ENCODE data around the gene PITPNB.

Gene PITPNB

DNA sequence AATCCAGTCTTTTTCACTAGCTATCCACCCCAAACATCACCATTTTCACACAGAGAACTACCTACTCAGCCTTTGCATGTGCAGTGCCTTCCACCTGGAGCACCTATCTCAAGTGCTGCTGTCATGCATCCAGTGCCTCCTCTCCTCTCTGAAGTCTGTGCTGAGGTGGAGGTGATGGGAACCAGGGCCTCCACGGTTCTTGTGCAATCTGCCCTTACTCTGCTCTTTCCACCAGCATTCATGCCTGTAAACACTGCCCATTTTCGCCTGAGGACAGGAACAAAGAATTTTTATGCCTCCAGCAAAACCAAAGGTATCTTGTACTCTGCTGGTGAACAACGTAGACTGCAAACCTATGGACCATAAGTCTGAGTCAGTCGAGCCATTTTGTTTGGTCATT lies 27.0 kb downstream of the PITPNB start:
- no peak for TF ChIP-seq POLR2AphosphoS5 (IDR thresholded peaks at IDR 0.05; ENCODE audit: borderline replicate concordance, low read depth, low read length)
- Histone ChIP-seq H3K9me3 (ENCODE audit: low read depth, low read length) (no peaks in the 10 kb centered on the region), H3K4me3 (no peak overlapping the region), H3K27ac (no peak overlapping the region), H3K9ac (ENCODE audit: insufficient read length) (no peak overlapping the region), H3K36me3 (ENCODE audit: insufficient read depth, low read length) (peaks cover 91% of the 10 kb centered on the region)
- no peak for DNase-seq (ENCODE audit: low read depth, low spot score)

- no peak overlapping the region for H3K9ac ChIP-seq (ENCODE audit: insufficient read length)
- no peak overlapping the region for H3K27ac ChIP-seq
- no peak for DNase-seq (ENCODE audit: low read depth, low spot score)
- TF ChIP-seq FOXP2 (optimal IDR thresholded peaks at IDR 0.05; ENCODE audit: control extremely low read depth, extremely low read length, insufficient read depth) (no peak), EZH2 (IDR thresholded peaks at IDR 0.05) (no peak), POLR2AphosphoS5 (IDR thresholded peaks at IDR 0.05; ENCODE audit: borderline replicate concordance, low read depth, low read length) (no peak)
- no peaks in the 10 kb centered on the region for H3K9me3 ChIP-seq (ENCODE audit: low read depth, low read length)
- H3K4me3 ChIP-seq, result no peak overlapping the region
- peaks cover 92% of the 10 kb centered on the region for H3K36me3 ChIP-seq (ENCODE audit: insufficient read depth, low read length)
These were observed 30.7 kb downstream of the PITPNB start for GRCh38 chr22:27888310-27888709.

- H3K4me3 ChIP-seq, result no peak overlapping the region
- H3K9ac ChIP-seq (ENCODE audit: insufficient read length), result no peak overlapping the region
- H3K9me3 ChIP-seq (ENCODE audit: low read depth, low read length), result no peaks in the 10 kb centered on the region
- peaks cover 78% of the 10 kb centered on the region for H3K36me3 ChIP-seq (ENCODE audit: insufficient read depth, low read length)
- 0 out of 2 replicates have a peak overlapping the region, but pooled peaks have one; percentile 22 for H3K27ac ChIP-seq
- no peak for DNase-seq (ENCODE audit: low read depth, low spot score)
- TF ChIP-seq POLR2AphosphoS5 (IDR thresholded peaks at IDR 0.05; ENCODE audit: borderline replicate concordance, low read depth, low read length) (no peak), EZH2 (IDR thresholded peaks at IDR 0.05) (no peak), FOXP2 (optimal IDR thresholded peaks at IDR 0.05; ENCODE audit: control extremely low read depth, extremely low read length, insufficient read depth) (no peak)
These were observed 32.3 kb downstream of the PITPNB start for GRCh38 chr22:27886843-27887151.

DNA sequence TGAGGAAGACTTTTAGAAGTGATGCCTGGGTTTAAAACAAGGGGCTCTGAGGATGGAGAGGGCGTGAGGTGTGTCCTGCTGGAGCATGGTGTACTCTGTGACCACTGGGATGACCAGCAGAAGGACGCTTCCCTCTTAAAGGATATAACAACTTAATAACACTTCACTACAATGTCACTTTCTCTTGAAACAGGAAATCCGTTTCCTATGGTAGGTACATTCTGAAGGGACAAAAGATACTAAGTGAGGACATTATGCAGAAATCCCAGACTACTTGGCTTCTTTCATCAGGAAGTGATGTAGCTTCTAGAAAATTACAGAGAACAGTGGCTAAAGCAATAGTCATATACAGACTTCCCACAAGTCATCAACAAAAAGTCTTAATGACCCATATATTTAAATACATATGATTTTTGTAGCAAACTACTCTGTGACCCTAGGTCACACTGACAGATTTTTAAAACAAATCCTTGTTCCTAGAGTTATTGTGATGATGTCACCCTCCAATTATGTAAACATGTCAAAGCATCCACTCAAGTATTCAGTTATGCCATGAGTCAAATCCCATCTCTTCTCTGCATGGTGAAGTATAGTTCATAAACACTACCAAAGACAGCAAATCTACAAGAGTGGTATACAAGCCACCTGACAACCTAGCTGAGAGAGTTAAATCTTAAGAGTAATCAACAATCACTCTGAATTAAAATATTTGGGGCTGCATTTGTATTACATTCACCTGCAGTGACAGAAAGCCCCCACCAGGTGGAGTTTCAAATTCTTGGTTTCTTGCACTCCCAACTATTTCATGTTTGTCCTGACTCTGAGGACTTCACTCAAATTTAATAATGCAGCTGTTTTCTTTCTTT lies 32.8 kb downstream of the PITPNB start:
- TF ChIP-seq FOXP2 (optimal IDR thresholded peaks at IDR 0.05; ENCODE audit: control extremely low read depth, extremely low read length, insufficient read depth) (no peak), EZH2 (IDR thresholded peaks at IDR 0.05) (no peak), POLR2AphosphoS5 (IDR thresholded peaks at IDR 0.05; ENCODE audit: borderline replicate concordance, low read depth, low read length) (no peak)
- no peak overlapping the region for H3K27ac ChIP-seq
- H3K9ac ChIP-seq (ENCODE audit: insufficient read length), result no peak overlapping the region
- H3K36me3 ChIP-seq (ENCODE audit: insufficient read depth, low read length), result peaks cover 74% of the 10 kb centered on the region
- DNase-seq (ENCODE audit: low read depth, low spot score), result no peak
- no peaks in the 10 kb centered on the region for H3K9me3 ChIP-seq (ENCODE audit: low read depth, low read length)
- no peak overlapping the region for H3K4me3 ChIP-seq

- no peak for TF ChIP-seq FOXP2 (optimal IDR thresholded peaks at IDR 0.05; ENCODE audit: control extremely low read depth, extremely low read length, insufficient read depth)
- no peak for TF ChIP-seq EZH2 (IDR thresholded peaks at IDR 0.05)
- TF ChIP-seq POLR2AphosphoS5 (IDR thresholded peaks at IDR 0.05; ENCODE audit: borderline replicate concordance, low read depth, low read length), result no peak
- H3K36me3 ChIP-seq (ENCODE audit: insufficient read depth, low read length), result peaks cover 56% of the 10 kb centered on the region
These were observed 35.3 kb downstream of the PITPNB start for GRCh38 chr22:27883656-27884350.

DNA sequence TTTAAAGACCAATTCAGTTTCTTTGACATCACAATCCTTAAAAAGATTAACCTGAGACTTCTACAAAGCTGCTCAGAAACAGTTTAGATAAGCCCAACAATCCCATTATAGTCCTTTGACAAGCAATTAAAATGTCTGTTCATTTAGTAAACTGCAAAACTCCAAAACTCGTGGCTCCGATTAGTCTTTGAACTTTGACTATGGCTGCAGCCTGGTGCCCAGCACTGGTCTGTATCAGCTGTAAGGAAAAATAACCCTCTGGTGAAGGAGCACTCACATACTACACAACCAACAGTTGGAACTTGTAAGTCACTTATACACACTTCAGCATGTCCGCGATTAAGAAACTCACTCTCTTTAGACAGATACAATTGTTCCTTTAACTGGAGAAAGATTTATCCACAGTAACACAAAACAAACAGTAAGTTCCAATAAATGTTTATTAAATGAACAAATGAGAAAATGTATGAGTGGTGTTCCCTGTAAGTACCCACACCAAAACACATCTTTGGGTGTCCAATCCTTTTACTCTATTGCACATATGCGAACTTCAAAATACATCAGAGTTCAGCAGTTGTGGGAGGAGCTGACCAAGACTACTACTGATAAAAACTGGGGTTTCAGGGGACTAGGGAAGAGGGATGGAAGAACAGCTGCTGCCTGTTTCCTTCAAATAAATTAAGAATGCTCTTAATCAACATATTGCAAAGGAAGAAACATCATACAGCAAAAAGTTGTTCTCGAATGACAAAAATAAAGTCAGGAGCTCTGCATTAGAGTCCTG lies 36.4 kb downstream of the PITPNB start:
- no peak overlapping the region for H3K9ac ChIP-seq (ENCODE audit: insufficient read length)
- TF ChIP-seq FOXP2 (optimal IDR thresholded peaks at IDR 0.05; ENCODE audit: control extremely low read depth, extremely low read length, insufficient read depth), result no peak
- TF ChIP-seq EZH2 (IDR thresholded peaks at IDR 0.05), result no peak
- no peak for TF ChIP-seq POLR2AphosphoS5 (IDR thresholded peaks at IDR 0.05; ENCODE audit: borderline replicate concordance, low read depth, low read length)
- H3K9me3 ChIP-seq (ENCODE audit: low read depth, low read length), result no peaks in the 10 kb centered on the region
- H3K27ac ChIP-seq, result peak overlapping the region; percentile 15
- no peak for DNase-seq (ENCODE audit: low read depth, low spot score)
- H3K36me3 ChIP-seq (ENCODE audit: insufficient read depth, low read length), result peaks cover 45% of the 10 kb centered on the region
- H3K4me3 ChIP-seq, result no peak overlapping the region

More at GRCh38 chr22:27883656-27884350, 35.3 kb downstream of the PITPNB start:
- no peak overlapping the region for H3K4me3 ChIP-seq
- H3K9ac ChIP-seq (ENCODE audit: insufficient read length), result no peak overlapping the region
- H3K27ac ChIP-seq, result 0 out of 2 replicates have a peak overlapping the region, but pooled peaks have one; percentile 15
- DNase-seq (ENCODE audit: low read depth, low spot score), result no peak
- no peaks in the 10 kb centered on the region for H3K9me3 ChIP-seq (ENCODE audit: low read depth, low read length)

GRCh38 chr22:27881421-27881820 lies 37.6 kb downstream of the PITPNB start:
- no peak overlapping the region for H3K4me3 ChIP-seq
- H3K36me3 ChIP-seq (ENCODE audit: insufficient read depth, low read length), result peaks cover 33% of the 10 kb centered on the region
- no peak for DNase-seq (ENCODE audit: low read depth, low spot score)
- TF ChIP-seq EZH2 (IDR thresholded peaks at IDR 0.05) (no peak), POLR2AphosphoS5 (IDR thresholded peaks at IDR 0.05; ENCODE audit: borderline replicate concordance, low read depth, low read length) (no peak), FOXP2 (optimal IDR thresholded peaks at IDR 0.05; ENCODE audit: control extremely low read depth, extremely low read length, insufficient read depth) (no peak)
- H3K9ac ChIP-seq (ENCODE audit: insufficient read length), result no peak overlapping the region
- no peaks in the 10 kb centered on the region for H3K9me3 ChIP-seq (ENCODE audit: low read depth, low read length)
- H3K27ac ChIP-seq, result peak overlapping the region; percentile 80; the same call in 1 of the 2 replicates

All from SK-N-MC (cell line).